ENCODE results near the gene STK32B.

DNA sequence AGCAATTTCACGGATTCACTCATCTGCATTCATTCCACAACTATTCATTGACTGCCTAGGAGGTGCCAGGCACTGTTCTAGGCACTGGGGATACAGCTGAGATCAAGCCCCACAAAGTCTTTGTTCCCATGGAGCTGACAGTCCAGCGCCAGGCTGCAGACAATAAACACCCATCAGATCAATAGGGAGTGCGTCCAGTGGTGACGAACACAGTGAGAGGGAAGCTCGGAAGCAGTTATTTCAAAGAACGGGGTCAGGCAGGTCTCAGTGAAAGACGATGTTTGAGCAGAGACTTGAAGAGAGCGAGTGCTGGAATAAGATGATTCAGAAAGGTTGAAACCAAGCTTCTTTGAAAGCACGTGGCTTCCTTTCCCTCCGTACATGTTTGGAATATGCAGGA is 489.9 kb downstream of the STK32B start:
- no peak for TF ChIP-seq EP300 (IDR thresholded peaks at IDR 0.05; ENCODE audit: borderline replicate concordance)
- no peak for TF ChIP-seq NFIC (IDR thresholded peaks at IDR 0.05)
- no peak for TF ChIP-seq FOXM1 (IDR thresholded peaks at IDR 0.05; ENCODE audit: borderline replicate concordance, low read depth)
- no peak for TF ChIP-seq CEBPB (IDR thresholded peaks at IDR 0.05)

All from Ishikawa (cell line).